K562 (cell line): ENCODE measurements around the gene AAK1.

Source experiments
- CBX8 ChIP-seq: fragments of 200-600 bp; sonication (generic); IDR thresholded peaks from 2 replicates; pipeline ENCODE4 v1.6.1; 2012; ENCODE audit warnings: borderline replicate concordance, mixed run types, low read depth, mild to moderate bottlenecking, moderate library complexity, mixed read lengths, low read length, control low read depth, inconsistent platforms; ENCODE audit not compliant: poor library complexity, severe bottlenecking; ENCODE audit errors: extremely low read depth
- E2F5 ChIP-seq: sonication (generic); formaldehyde crosslinking; IDR thresholded peaks from 2 replicates; pipeline ENCODE4 v1.8.0; 2022; ENCODE audit warnings: mild to moderate bottlenecking, missing genetic modification reagents
- FOXK1 ChIP-seq: sonication (generic); formaldehyde crosslinking; IDR thresholded peaks from 2 replicates; pipeline ENCODE4 v1.8.0; 2022; ENCODE audit warnings: missing genetic modification reagents, mild to moderate bottlenecking, borderline replicate concordance
- FOXP1 ChIP-seq: sonication (generic); formaldehyde crosslinking; IDR thresholded peaks from 2 replicates; pipeline ENCODE4 v1.8.0; 2022; ENCODE audit warnings: mild to moderate bottlenecking, missing genetic modification reagents
- KDM5B ChIP-seq: fragments of 200-600 bp; sonication (generic); IDR thresholded peaks from 2 replicates; pipeline ENCODE4 v1.6.1; 2012; ENCODE audit warnings: low read depth, mild to moderate bottlenecking, moderate library complexity, low read length, control low read depth, inconsistent platforms; ENCODE audit not compliant: insufficient replicate concordance
- MAFK ChIP-seq: IDR thresholded peaks from 2 replicates; pipeline ENCODE4 v1.6.1; 2011; ENCODE audit warnings: low read length, improper control_type of control experiment
- TARDBP ChIP-seq: fragments of 450-650 bp; IDR thresholded peaks from 2 replicates; pipeline ENCODE4 v1.6.1; 2016
- USF2 ChIP-seq: sonication (generic); formaldehyde crosslinking; IDR thresholded peaks from 2 replicates; pipeline ENCODE4 v1.5.0; 2020; ENCODE audit warnings: missing genetic modification reagents
- ZBTB43 ChIP-seq: sonication (generic); formaldehyde crosslinking; IDR thresholded peaks from 2 replicates; pipeline ENCODE4 v1.8.0; 2023; ENCODE audit warnings: mild to moderate bottlenecking, missing genetic modification reagents
- ZNF3 ChIP-seq: fragments of 250-450 bp; sonication (Bioruptor Pico); IDR thresholded peaks from 2 replicates; pipeline ENCODE4 v1.5.0; 2021; ENCODE audit warnings: mild to moderate bottlenecking, moderate library complexity

- TF ChIP-seq ZNF3 (CRISPR knock-in tag) (no peak), FOXP1 (CRISPR knock-in tag) (no peak), TARDBP (no peak), E2F5 (CRISPR knock-in tag) (no peak), KDM5B (no peak), CBX8 (no peak), MAFK (no peak), USF2 (CRISPR knock-in tag) (no peak), ZBTB43 (no peak), FOXK1 (CRISPR knock-in tag) (no peak)
Measured at GRCh38 chr2:69524799-69525198, 118.7 kb downstream of the AAK1 start.
